Prostate gland (tissue), 2 donors: ENCODE results near the gene SF3A1. TPM values are rescaled to one million over a fixed set of nuclear protein-coding genes. Genes with fewer than 3 reads are reported as not detected.

ENCODE experiments used
- DNase-seq: peaks from one replicate; pipeline ENCODE4 v3.0.0-alpha.2; 2019; ENCODE audit warnings: low spot score
- H3K27ac ChIP-seq, 2 donors: fragments of 200-600 bp; sonication (generic); 2 replicates each; pipeline ENCODE4 v1.5.1; 2017 to 2019
- H3K27me3 ChIP-seq: fragments of 200-600 bp; sonication (generic); replicated peaks from 2 replicates; pipeline ENCODE4 v1.5.1; 2019; ENCODE audit not compliant: insufficient read depth
- H3K36me3 ChIP-seq, 2 donors: fragments of 200-600 bp; sonication (generic); 1 replicate in 1 of 2; 2 replicates in 1 of 2; pipeline versions ENCODE4 v1.5.1 to v1.8.1; 2017 to 2019
- H3K4me1 ChIP-seq: fragments of 200-600 bp; sonication (generic); replicated peaks from 2 replicates; pipeline ENCODE4 v1.5.1; 2019
- H3K4me3 ChIP-seq, 2 donors: fragments of 200-600 bp; sonication (generic); 2 replicates each; pipeline ENCODE4 v1.5.1; 2017 to 2019
- H3K9me3 ChIP-seq: fragments of 200-600 bp; sonication (generic); 2 replicates; pipeline ENCODE4 v1.5.1; 2017
- POLR2A ChIP-seq: fragments of 450-650 bp; IDR thresholded peaks from one replicate; pipeline ENCODE4 v1.6.1; 2016; ENCODE audit warnings: antibody characterized with exemption, mild to moderate bottlenecking
- POLR2AphosphoS5 ChIP-seq: sonication (generic); formaldehyde crosslinking; IDR thresholded peaks from one replicate; pipeline ENCODE4 v1.6.1; 2017; ENCODE audit warnings: antibody characterized with exemption
- WGBS: methylation state at CpG from one replicate; pipeline ENCODE4 v1.1.5; 2018; 5-methylcytosine and 5-hydroxymethylcytosine counted together
- intact Hi-C: fragments of 100-400 bp; cut with DNase I; formaldehyde crosslinking; loops from one replicate; pipeline ENCODE4 v1.14.2; 2022
- total RNA-seq, 2 donors: library from RNA; depleted of rRNA; stranded (reverse); fragments of >200 nt; gene quantifications; one replicate each; pipeline ENCODE4 v1.1.0, GENCODE V29; 2016
- TF ChIP-seq, protein P1 (sequence below), 4 experiments: fragments of 200-600 bp in 2 of 4; fragments of 450-650 bp in 2 of 4; sonication (generic) in 2 of 4; IDR thresholded peaks; 1 replicate in 3 of 4; 2 replicates in 1 of 4; pipeline ENCODE4 v1.5.1; 2016 to 2019; ENCODE audit warnings: antibody characterized with exemption in 4 of 4, mild to moderate bottlenecking in 2 of 4, moderate library complexity in 2 of 4

The SF3A1 gene
- total RNA-seq, 2 donors from 2014 or later = 108 to 134 TPM

DNA sequence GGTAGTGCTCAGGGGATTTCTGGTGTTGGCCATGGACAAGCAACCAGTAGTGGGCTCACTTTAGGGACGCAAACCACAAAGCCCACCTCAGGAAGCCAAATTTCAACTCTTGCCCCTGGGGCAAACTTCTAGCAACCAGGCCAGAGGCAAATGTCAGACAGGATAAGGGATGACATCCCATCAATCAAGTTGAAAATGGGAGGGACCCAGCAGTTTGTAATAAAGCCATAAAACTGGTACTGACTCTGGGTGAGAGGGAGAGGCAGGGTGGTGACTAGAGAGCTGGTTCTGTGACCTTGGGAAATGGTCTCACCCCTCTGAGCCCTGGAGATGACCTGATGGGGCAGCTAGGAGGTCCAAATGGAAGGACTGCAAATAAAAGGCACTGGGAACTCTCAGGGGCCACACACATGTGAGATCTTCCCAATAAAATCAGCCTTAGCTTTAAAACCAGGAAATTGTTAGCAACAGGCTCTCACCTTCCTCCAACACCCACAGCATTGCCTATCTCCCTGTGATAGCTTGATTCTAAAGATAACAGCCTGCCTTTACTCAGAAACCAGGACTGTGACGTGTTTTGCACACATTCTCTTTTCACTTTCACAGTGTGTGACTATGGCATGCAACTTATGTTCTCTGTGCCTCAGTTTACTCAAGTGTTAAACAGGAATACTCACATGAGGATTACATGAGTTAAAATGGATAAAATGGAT, 23.5 kb downstream of the SF3A1 start:
- 77% methylated on average over 2 of the region's 2 CpGs for WGBS
- Histone ChIP-seq H3K9me3 (no peaks in the 10 kb centered on the region), H3K4me3 (no peak overlapping the region), H3K27ac (no peak overlapping the region), H3K36me3 (peaks cover 21 to 44% of the 10 kb centered on the region in 2 donors), H3K27me3 (no peaks in the 10 kb centered on the region), H3K4me1 (no peaks in the 10 kb centered on the region)
- no peak for TF ChIP-seq POLR2AphosphoS5
- TF ChIP-seq, protein P1, sequence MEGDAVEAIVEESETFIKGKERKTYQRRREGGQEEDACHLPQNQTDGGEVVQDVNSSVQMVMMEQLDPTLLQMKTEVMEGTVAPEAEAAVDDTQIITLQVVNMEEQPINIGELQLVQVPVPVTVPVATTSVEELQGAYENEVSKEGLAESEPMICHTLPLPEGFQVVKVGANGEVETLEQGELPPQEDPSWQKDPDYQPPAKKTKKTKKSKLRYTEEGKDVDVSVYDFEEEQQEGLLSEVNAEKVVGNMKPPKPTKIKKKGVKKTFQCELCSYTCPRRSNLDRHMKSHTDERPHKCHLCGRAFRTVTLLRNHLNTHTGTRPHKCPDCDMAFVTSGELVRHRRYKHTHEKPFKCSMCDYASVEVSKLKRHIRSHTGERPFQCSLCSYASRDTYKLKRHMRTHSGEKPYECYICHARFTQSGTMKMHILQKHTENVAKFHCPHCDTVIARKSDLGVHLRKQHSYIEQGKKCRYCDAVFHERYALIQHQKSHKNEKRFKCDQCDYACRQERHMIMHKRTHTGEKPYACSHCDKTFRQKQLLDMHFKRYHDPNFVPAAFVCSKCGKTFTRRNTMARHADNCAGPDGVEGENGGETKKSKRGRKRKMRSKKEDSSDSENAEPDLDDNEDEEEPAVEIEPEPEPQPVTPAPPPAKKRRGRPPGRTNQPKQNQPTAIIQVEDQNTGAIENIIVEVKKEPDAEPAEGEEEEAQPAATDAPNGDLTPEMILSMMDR (IDR thresholded peaks at IDR 0.05) = no peak
- intact Hi-C loops = no loop called here
- DNase-seq = no peak

DNA sequence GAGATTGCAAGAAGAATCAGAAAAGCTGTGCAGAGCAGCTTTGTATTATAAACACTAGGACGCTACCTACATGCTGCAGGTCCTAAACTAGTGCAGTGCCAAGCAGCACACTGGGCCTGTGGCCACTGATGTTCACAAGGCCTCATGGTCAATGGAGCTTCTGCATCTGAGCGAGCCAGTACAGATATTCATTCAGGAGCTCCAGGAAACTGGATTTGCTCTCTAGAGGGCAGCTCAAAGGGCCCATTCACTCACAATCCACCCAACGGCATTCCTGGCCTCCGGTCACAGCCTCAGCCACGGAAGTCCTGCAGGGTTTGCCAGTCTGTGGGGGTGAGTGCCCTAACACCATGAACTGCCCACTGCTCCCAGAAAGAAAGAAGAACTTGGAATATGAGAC, 24.1 kb downstream of the SF3A1 start:
- H3K36me3 ChIP-seq = peaks cover 21 to 39% of the 10 kb centered on the region in 2 donors
- intact Hi-C loops = no loop called here

DNA sequence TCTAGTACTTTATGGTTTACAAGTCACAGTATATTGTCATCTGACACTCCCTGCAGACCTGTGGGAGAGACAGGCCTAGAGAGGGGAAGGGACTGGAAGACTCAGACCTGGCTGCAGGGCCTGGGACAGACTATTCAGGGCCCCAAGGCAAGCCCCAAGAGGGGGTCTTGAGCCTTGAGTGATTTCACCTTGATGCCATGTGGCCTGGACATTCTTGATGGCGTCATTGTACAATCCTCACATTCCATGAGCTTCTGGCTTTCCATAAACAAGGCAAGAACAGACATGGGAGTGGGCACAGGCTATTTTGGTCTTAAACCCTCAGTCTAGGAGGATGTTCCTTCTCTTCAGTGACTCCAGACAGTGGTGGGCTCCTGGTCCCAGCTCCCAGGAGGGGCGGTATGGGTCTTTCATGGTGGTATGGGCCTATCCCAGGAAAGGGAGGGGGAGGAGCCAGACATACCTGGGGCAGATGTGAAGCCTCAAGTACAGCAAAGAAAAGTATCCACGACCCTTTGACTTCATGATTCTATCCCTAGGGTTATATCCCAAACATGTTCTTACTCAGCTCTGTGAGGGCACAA, 28.1 kb downstream of the SF3A1 start:
- intact Hi-C loops = loop anchor here (2.0 kb wide), 1 partner anchor 26 kb away; no protein-coding TSS in a partner anchor
- Histone ChIP-seq H3K9me3 (no peaks in the 10 kb centered on the region), H3K27me3 (no peaks in the 10 kb centered on the region), H3K4me1 (peaks cover 5% of the 10 kb centered on the region), H3K4me3 (no peak overlapping the region), H3K36me3 (peaks cover 0 to 4% of the 10 kb centered on the region in 2 donors), H3K27ac (peak overlapping the region; percentile 79 to 92)
- TF ChIP-seq POLR2A (no peak), POLR2AphosphoS5 (no peak)
- TF ChIP-seq, protein P1 (IDR thresholded peaks at IDR 0.05) = no peak
- DNase-seq = no peak
- 63% methylated on average over 3 of the region's 3 CpGs for WGBS

More for the DNA sequence above, 24.1 kb downstream of the SF3A1 start:
- Histone ChIP-seq H3K4me3 (no peak overlapping the region), H3K27ac (no peak overlapping the region), H3K27me3 (no peaks in the 10 kb centered on the region), H3K4me1 (no peaks in the 10 kb centered on the region), H3K9me3 (no peaks in the 10 kb centered on the region)
- DNase-seq = no peak
- WGBS = 84% methylated on average over 5 of the region's 5 CpGs
- TF ChIP-seq POLR2AphosphoS5 (no peak), POLR2A (no peak)
- TF ChIP-seq, protein P1 (IDR thresholded peaks at IDR 0.05) = no peak

DNA sequence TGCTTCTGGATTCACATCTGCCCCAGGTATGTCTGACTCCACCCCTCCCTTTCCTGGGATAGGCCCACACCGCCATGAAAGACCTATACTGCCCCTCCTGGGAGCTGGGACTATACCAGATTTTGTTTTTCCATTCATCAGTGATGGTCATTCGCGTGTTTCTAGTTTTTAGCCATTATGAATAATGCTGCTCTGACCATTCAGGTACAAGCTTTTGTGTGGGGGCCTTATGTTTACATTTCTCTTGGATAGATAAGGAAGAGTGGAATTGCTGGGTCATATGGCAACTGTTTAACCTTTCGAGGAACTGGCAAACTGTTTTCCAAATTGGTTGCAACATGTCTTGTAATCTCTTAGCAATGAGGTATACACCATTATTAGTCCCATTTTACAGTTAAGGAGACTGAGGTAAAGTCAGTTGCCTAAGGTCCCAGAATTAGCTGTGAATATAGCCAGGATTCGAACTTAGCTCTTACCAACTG, 28.8 kb downstream of the SF3A1 start:
- H3K9me3 ChIP-seq = no peaks in the 10 kb centered on the region
- peaks cover 5% of the 10 kb centered on the region for H3K4me1 ChIP-seq
- peak; percentile 45 for DNase-seq
- no peaks in the 10 kb centered on the region for H3K27me3 ChIP-seq
- no peak overlapping the region for H3K4me3 ChIP-seq
- peak overlapping the region; percentile 79 to 92 for H3K27ac ChIP-seq
- no peaks in the 10 kb centered on the region for H3K36me3 ChIP-seq
- 69% methylated on average over 5 of the region's 5 CpGs for WGBS
- intact Hi-C loops = loop anchor here (2.0 kb wide), 2 partner anchors 27 to 39 kb away; partner anchors contain the start of gene CASTOR1
- TF ChIP-seq, protein P1 (IDR thresholded peaks at IDR 0.05) = peak in 2 of 4 experiments; percentile 33 to 37
- peak; percentile 23 for TF ChIP-seq POLR2AphosphoS5
- TF ChIP-seq POLR2A = no peak
